ENCODE results near the gene COL4A3. TPM values are rescaled to one million over a fixed set of nuclear protein-coding genes. Genes with fewer than 3 reads are reported as not detected.

Gene COL4A3
- total RNA-seq, 1 experiment from 2014 or later, result 17.6 TPM

- intact Hi-C loops (cut with micrococcal nuclease; ENCODE audit: unreplicated experiment), result no loop called here
- Mint-ChIP-seq H3K27me3 (ENCODE audit: unreplicated experiment) (no peaks in the 10 kb centered on the region), H3K27ac (ENCODE audit: unreplicated experiment) (no peak overlapping the region), H3K4me1 (ENCODE audit: low read depth, unreplicated experiment) (no peaks in the 10 kb centered on the region), H3K36me3 (ENCODE audit: insufficient read depth, unreplicated experiment) (no peaks in the 10 kb centered on the region), H3K4me3 (ENCODE audit: low read depth, unreplicated experiment) (no peak overlapping the region), H3K9me3 (ENCODE audit: low read depth, unreplicated experiment) (no peaks in the 10 kb centered on the region)
- no TSS peak for BruUV-seq (replicated peaks)
- TF ChIP-seq, protein P1, sequence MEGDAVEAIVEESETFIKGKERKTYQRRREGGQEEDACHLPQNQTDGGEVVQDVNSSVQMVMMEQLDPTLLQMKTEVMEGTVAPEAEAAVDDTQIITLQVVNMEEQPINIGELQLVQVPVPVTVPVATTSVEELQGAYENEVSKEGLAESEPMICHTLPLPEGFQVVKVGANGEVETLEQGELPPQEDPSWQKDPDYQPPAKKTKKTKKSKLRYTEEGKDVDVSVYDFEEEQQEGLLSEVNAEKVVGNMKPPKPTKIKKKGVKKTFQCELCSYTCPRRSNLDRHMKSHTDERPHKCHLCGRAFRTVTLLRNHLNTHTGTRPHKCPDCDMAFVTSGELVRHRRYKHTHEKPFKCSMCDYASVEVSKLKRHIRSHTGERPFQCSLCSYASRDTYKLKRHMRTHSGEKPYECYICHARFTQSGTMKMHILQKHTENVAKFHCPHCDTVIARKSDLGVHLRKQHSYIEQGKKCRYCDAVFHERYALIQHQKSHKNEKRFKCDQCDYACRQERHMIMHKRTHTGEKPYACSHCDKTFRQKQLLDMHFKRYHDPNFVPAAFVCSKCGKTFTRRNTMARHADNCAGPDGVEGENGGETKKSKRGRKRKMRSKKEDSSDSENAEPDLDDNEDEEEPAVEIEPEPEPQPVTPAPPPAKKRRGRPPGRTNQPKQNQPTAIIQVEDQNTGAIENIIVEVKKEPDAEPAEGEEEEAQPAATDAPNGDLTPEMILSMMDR (IDR thresholded peaks at IDR 0.05; ENCODE audit: unreplicated experiment), result no peak
- DNase-seq, result no peak
- CTCF ChIA-PET, result no interaction called here
Measured at GRCh38 chr2:227280895-227281294, 116.5 kb downstream of the COL4A3 start.

DNA sequence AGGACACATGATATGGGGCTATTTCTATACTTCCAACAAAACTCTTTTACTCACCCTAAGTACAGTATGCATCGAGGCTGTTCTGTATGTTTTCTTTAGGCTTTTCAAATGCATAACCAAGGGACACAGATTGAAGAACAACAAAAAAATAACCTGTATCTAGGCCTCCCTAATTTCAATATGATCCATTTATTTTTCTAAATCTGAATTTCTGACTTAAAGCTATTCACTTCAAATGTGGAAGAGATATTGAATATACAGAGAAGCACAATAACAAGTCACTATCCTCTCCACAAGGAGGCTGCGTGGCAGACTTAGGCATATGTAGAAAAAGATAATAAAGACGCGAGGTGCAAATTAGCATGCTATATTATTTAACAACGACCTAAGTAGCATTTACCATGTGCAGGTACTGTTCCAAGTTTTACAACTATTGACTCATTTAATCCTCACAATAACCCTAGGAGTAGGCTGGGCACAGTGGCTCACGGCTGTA lies 121.4 kb downstream of the COL4A3 start:
- TF ChIP-seq, protein P1 (IDR thresholded peaks at IDR 0.05; ENCODE audit: unreplicated experiment), result no peak
- Mint-ChIP-seq H3K4me3 (ENCODE audit: low read depth, unreplicated experiment) (no peak overlapping the region), H3K4me1 (ENCODE audit: low read depth, unreplicated experiment) (no peaks in the 10 kb centered on the region), H3K9me3 (ENCODE audit: low read depth, unreplicated experiment) (no peaks in the 10 kb centered on the region), H3K27me3 (ENCODE audit: unreplicated experiment) (no peaks in the 10 kb centered on the region), H3K27ac (ENCODE audit: unreplicated experiment) (no peak overlapping the region), H3K36me3 (ENCODE audit: insufficient read depth, unreplicated experiment) (no peaks in the 10 kb centered on the region)
- CTCF ChIA-PET, result no interaction called here
- BruUV-seq (replicated peaks), result no TSS peak
- intact Hi-C loops (cut with micrococcal nuclease; ENCODE audit: unreplicated experiment), result no loop called here
- DNase-seq, result no peak

GRCh38 chr2:227287771-227288170 lies 123.3 kb downstream of the COL4A3 start:
- TF ChIP-seq, protein P1 (IDR thresholded peaks at IDR 0.05; ENCODE audit: unreplicated experiment), result no peak
- Mint-ChIP-seq H3K36me3 (ENCODE audit: insufficient read depth, unreplicated experiment) (no peaks in the 10 kb centered on the region), H3K9me3 (ENCODE audit: low read depth, unreplicated experiment) (no peaks in the 10 kb centered on the region), H3K27me3 (ENCODE audit: unreplicated experiment) (no peaks in the 10 kb centered on the region), H3K4me1 (ENCODE audit: low read depth, unreplicated experiment) (no peaks in the 10 kb centered on the region), H3K27ac (ENCODE audit: unreplicated experiment) (no peak overlapping the region), H3K4me3 (ENCODE audit: low read depth, unreplicated experiment) (no peak overlapping the region)
- intact Hi-C loops (cut with micrococcal nuclease; ENCODE audit: unreplicated experiment), result no loop called here
- no peak for DNase-seq
- no TSS peak for BruUV-seq (replicated peaks)
- CTCF ChIA-PET, result no interaction called here

DNA sequence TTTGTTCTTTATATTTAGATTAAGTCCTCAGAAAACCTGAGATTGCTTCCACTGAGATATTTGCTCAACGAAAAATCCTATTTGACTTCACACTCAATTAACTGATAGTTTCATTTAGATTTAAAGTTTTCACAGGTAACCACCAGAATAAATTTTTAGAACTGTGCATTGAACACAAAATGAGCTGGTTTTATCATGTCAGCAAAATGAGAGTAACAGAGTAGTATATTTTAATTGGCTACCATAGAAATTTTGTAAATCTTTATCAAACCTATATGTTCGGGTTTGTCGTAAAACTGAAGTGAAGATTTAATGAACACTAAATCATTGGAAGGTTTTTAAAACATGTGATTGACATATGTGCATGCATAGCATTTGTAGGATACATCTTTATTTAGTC lies 127.9 kb downstream of the COL4A3 start:
- Mint-ChIP-seq H3K4me1 (ENCODE audit: low read depth, unreplicated experiment) (peaks cover 9% of the 10 kb centered on the region), H3K36me3 (ENCODE audit: insufficient read depth, unreplicated experiment) (no peaks in the 10 kb centered on the region), H3K9me3 (ENCODE audit: low read depth, unreplicated experiment) (no peaks in the 10 kb centered on the region), H3K27me3 (ENCODE audit: unreplicated experiment) (no peaks in the 10 kb centered on the region), H3K4me3 (ENCODE audit: low read depth, unreplicated experiment) (no peak overlapping the region), H3K27ac (ENCODE audit: unreplicated experiment) (no peak overlapping the region)
- intact Hi-C loops (cut with micrococcal nuclease; ENCODE audit: unreplicated experiment), result no loop called here
- CTCF ChIA-PET, result no interaction called here
- DNase-seq, result no peak
- no TSS peak for BruUV-seq (replicated peaks)
- TF ChIP-seq, protein P1 (IDR thresholded peaks at IDR 0.05; ENCODE audit: unreplicated experiment), result no peak
